Hepatic stellate cell (primary cell): ENCODE data around the gene GREB1L.

Experiments used
- DNase-seq: peaks from one replicate; pipeline ENCODE4 v3.0.0; 2011; ENCODE audit warnings: low spot score

The GREB1L gene

GRCh38 chr18:21489119-21489750 is 247.2 kb downstream of the GREB1L start:
- peak; percentile 65 for DNase-seq

DNA sequence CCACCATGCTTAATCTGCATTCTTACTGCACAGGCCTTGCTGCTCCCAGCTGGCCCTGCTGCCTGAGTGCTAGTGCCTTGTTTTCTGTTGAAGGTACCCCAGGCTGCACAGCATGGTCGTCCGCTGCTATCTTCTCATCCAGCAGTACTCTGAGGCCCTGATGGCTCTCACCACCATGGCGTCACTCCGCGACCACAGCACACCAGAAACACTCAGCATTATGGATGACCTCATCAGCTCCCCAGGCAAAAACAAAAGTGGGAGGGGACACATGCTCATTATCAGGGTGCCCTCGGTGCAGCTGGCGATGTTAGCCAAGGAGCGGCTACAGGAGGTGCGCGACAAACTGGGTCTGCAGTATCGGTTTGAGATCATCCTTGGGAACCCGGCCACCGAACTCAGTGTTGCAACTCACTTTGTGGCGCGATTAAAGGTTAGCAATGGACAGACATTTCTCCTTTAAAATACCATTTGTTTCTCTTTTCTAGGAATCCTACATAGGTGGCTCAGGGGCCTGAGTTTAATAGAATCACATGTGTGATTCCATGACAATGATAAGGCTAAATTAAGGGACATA is 248.0 kb downstream of the GREB1L start:
- no peak for DNase-seq

DNA sequence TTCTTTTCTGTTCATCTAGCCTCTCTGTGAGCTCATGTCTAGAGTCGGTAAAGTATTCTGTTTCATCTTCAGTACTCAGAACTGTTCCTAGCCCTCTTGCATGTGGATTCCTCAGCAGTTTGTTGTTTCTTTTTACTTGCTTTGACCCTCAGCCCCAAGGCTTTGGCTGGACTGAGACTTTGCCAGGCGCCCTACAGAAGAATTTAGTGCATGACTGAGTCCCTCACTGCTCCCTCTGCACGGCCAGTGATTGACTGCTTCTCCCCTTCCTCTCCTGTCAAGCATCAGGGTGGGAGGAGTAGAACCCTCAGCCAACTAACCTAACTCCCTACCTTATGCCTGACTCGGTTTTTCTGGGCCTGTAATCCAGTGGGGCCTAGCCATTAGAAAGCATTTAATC is 248.7 kb downstream of the GREB1L start:
- no peak for DNase-seq

DNA sequence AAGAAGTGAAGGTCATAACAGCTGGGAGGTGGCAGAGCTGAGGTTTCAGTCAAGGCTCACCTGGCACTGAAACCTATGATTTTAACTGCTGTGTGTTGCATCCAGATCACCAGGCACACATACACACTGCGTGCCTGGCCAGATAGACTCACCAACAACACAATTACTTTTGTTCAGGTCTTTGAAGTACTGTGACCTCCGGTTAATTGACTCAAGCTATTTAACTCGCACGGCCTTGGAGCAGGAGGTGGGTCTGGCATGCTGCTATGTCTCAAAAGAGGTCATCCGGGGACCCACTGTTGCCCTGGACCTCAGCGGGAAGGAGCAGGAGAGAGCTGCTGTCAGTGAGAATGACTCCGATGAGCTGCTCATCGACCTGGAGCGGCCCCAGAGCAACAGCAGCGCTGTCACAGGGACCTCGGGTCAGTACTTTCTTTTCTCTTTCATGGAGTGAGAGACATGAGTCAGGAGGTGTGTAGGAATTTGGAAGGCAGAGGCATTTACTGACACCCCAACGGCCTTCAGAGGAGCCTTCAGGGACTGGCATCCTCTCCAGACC is 254.3 kb downstream of the GREB1L start:
- no peak for DNase-seq

DNA sequence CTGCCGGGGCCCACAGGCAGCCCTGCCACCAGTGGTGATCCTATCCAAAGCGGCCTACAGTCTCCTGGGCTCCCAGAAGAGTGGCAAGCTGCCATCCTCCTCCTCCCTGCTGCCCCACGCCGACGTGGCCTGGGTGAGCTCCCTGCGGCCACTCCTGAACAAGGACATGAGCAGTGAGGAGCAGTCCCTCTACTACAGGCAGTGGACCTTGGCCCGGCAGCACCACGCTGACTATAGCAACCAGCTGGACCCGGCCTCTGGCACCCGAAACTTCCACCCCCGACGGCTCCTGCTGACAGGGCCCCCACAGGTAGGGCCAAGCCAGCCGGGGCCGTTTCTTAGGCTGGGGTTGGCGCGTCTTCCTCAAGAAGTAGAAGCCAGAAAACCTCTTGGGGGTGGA is 258.0 kb downstream of the GREB1L start:
- no peak for DNase-seq

GRCh38 chr18:21502661-21503060 is 260.6 kb downstream of the GREB1L start:
- no peak for DNase-seq

- DNase-seq, result no peak
Observed at GRCh38 chr18:21507913-21508701, 266.1 kb downstream of the GREB1L start.

- DNase-seq, result no peak
Observed at GRCh38 chr18:21509062-21509461, 267.0 kb downstream of the GREB1L start.

- no peak for DNase-seq
Observed at GRCh38 chr18:21513292-21513691, 271.3 kb downstream of the GREB1L start.

- no peak for DNase-seq
Observed at GRCh38 chr18:21513741-21514140, 271.7 kb downstream of the GREB1L start.

DNA sequence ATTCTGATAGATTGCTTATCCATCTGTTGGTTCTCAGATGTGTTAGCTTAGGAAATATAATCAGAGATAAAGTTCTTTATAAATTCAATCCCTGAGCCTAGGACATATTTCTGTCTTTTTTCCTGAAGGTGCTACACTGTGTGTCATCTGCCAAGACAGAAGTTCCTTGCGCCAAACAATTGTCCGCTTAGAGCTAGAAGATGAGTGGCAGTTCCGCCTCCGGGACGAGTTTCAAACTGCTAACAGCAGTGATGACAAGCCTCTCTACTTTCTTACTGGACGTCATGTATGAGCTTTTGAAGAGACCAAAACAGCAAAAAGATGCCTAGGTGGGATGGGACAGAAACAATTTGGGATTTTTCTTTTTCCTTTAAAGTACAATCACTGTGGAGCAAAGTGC is 280.5 kb downstream of the GREB1L start:
- no peak for DNase-seq

DNA sequence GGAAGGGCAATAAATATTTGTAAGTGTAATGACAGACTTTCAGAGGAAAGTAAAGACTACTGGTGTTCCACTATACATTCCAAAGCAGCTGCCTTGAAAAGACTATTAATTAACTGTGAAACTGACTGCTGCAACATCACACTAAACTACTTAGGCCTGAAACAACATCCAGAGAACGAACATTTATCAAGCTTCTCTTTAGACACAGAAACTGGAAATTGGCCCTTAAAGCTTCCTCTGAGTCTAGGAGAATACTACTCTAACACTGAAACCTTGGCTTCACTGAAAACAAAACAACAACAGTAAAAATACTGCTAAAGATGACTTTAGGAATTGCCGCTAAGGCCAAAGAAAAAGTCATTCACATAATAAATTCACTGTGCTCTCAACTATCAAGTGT is 283.9 kb downstream of the GREB1L start:
- no peak for DNase-seq

- no peak for DNase-seq
Observed at GRCh38 chr18:21526463-21526862, 284.4 kb downstream of the GREB1L start.

DNA sequence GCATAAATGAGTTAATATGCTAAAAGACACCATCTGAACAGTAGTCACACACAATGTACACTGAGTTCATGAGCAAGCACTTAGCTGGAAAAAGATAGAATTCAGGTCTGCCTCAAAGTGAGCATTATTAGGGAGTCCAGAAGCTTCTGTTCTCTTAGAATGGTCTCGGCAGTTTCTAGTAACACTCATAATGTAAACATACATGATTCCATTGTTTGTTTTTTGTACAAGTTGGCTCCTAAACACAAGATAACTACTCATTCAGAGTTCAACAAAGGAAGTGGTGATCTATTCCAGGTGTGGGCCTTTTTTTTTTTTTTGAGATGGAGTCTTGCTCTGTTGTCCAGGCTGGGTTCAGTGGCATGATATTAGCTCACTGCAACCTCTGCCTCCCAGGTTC is 292.3 kb downstream of the GREB1L start:
- DNase-seq, result no peak

DNA sequence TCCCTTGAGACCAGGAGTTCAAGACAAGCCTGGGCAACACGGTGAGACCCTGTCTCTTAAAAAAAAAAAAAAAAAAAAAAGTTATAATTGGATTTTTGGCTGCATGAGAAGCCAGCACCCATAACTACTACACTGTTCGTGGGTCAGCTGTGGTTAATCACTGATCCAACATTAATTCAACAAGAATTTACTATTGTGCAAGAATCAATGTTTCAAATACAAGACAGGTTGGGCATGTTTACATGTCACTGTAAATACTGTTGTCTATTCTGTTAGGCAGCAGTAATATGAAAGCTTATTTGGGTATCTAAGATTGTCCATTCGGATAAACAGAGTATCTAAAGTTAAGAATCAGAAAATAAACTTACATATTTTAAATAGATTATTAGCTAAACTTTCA is 296.2 kb downstream of the GREB1L start:
- DNase-seq, result no peak

- no peak for DNase-seq
Observed at GRCh38 chr18:21546423-21546822, 304.4 kb downstream of the GREB1L start.

- DNase-seq, result no peak
Observed at GRCh38 chr18:21548647-21549046, 306.6 kb downstream of the GREB1L start.

DNA sequence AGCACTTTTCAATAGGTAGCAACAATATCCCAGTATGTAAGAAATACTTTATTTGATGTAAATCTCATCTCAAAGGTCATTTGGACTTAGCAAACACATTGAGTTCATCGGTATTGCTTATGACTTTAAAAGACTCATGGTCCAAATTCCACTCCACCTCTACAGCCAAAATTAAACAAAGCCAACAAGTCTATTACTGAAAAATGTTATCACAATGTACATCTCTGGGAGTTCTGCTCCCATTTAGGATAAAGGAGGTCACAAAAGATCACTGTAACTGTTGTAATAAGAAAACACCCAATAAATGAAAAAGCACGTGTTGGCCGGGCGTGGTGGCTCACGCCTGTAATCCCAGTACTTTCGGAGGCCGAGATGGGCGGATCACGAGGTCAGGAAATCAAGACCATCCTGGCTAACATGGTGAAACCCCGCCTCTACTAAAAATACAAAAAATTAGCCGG is 308.5 kb downstream of the GREB1L start:
- no peak for DNase-seq

- no peak for DNase-seq
Observed at GRCh38 chr18:21557607-21558253, 315.7 kb downstream of the GREB1L start.

DNA sequence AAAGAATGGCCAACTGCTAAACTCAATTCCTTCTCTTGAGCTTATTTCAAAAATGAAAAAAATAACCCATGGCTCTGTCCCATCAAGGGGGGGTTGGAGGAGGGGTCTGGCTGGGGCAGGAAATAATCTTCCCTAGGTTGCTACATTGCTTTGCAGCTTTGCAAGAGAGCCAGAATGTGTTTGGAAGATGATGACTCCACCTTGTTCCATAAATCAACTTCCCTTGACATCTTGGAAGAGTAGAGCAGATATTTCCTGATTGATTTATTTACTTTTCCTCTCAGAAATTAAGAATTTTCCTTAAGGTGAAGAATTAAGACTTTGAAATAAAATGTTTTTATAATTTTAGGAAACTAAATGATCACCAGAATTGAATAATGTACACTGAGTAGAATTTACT is 317.2 kb downstream of the GREB1L start:
- no peak for DNase-seq

DNA sequence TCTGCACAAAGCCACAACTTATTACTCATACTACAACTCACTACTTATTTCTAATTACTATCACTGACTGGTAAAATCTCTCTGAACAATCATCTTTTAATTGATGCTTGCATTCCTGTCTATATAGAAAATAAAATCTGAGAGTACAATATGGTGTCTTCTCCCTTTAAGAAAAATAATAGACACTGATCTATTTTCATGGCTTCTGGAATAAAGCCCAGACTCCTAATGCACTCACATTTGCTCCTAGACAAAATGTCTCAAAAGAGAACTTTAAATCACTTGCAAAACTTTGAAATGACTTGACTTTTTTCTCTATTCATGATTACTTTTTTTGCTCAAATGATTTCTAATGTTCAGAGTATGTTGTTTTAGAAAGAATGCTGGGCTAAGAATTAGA is 329.7 kb downstream of the GREB1L start:
- no peak for DNase-seq
